ENCODE measurements around the gene PXDN.

DNA sequence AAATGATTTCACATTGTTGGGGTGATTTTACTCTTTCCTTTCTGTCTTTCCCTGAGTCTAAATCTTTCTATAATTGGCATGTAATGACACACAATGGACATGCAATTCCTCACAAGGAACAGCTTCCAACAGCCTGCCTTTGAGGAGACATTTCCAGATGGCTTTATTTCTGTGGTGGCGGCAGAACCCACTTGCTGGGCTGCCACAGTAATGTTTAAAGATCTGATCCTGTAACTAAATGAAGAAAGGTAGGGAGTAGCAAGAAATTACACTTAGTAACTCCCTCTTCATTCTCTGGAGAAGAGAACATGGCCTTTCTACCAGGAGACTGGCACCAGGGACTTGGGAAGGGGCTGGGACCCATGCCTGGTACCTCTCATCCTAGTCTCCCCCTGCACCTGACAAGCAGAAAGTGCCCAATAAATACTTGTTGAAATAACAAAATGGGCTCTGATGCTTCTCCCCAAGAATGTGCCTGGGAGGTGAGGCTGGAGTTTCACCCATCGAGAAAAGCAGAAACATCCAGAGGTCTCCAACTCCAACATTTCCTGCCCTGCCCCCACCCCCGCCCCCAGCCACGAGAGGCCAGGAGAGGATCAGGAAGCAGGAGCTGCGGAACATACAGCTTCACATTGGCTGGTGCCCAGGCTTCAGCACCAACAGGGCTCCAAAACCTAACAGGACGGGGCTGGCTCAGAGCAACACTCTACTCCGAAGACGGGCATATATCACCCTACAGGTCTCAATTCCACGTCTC, 92.1 kb downstream of the PXDN start:
- TF ChIP-seq EZH2 (IDR thresholded peaks at IDR 0.05) (no peak), POLR2AphosphoS5 (IDR thresholded peaks at IDR 0.05; ENCODE audit: borderline replicate concordance, low read depth, low read length) (no peak)
